GM20000 (cell line): Measurements from ENCODE around the gene PFKFB2.

Experiments
- DNase-seq: peaks from one replicate; pipeline ENCODE4 v3.0.0; 2012; ENCODE audit warnings: low spot score
- CTCF ChIP-seq: IDR thresholded peaks from 2 replicates; pipeline ENCODE4 v1.5.1; 2012; ENCODE audit warnings: mild to moderate bottlenecking, control low read depth; ENCODE audit errors: extremely low read depth, missing control alignments

Gene PFKFB2

GRCh38 chr1:207019161-207019560, 33.9 kb upstream of the PFKFB2 start:
- TF ChIP-seq CTCF = no peak
- no peak for DNase-seq

GRCh38 chr1:207019661-207020060, 33.4 kb upstream of the PFKFB2 start:
- no peak for TF ChIP-seq CTCF
- no peak for DNase-seq

- TF ChIP-seq CTCF = no peak
- DNase-seq = no peak
Observed at GRCh38 chr1:207020065-207020708, 32.9 kb upstream of the PFKFB2 start.

- DNase-seq = no peak
- TF ChIP-seq CTCF = no peak
Observed at GRCh38 chr1:207020709-207021107, 32.4 kb upstream of the PFKFB2 start.

GRCh38 chr1:207021139-207021861, 31.8 kb upstream of the PFKFB2 start:
- no peak for DNase-seq
- no peak for TF ChIP-seq CTCF

- DNase-seq = no peak
- no peak for TF ChIP-seq CTCF
Observed at GRCh38 chr1:207021876-207022596, 31.0 kb upstream of the PFKFB2 start.

- no peak for TF ChIP-seq CTCF
- DNase-seq = no peak
Observed at GRCh38 chr1:207022996-207023679, 29.9 kb upstream of the PFKFB2 start.
